ENCODE results near the gene DNAI2.

DNAI2 gene

GRCh38 chr17:74299226-74300009 lies 25.4 kb downstream of the DNAI2 start:
- Histone ChIP-seq H3K9me3 (ENCODE audit: control insufficient read depth, insufficient read depth, low read depth, low read length) (no peaks in the 10 kb centered on the region), H3K4me1 (ENCODE audit: control insufficient read depth, insufficient read depth, low read length) (no peaks in the 10 kb centered on the region), H3K4me3 (ENCODE audit: low read depth, low read length) (no peak overlapping the region), H3K36me3 (ENCODE audit: control insufficient read depth in 2 of 2, insufficient read depth in 1 of 2, low read length in 2 of 2) (no peaks in the 10 kb centered on the region), H3K27ac (ENCODE audit: extremely low read depth, low read depth, low read length) (no peak overlapping the region)
- ChIA-PET POLR2A (no interaction called here), CTCF (interaction anchor here (0.6 to 8.5 kb wide), 19 partner anchors 8 to 286 kb away, joined by 3 to 108 read pairs (median 3); partner anchors contain the start of genes BTBD17 and GPR142)
- no peak for TF ChIP-seq BCL11A (tag by site-specific recombination; IDR thresholded peaks at IDR 0.05; ENCODE audit: low read depth)
- TF ChIP-seq YY1 (tag by site-specific recombination; IDR thresholded peaks at IDR 0.05), result no peak
- TF ChIP-seq ZNF423 (tag by site-specific recombination; IDR thresholded peaks at IDR 0.05), result no peak
- no peak for TF ChIP-seq ELK4 (IDR thresholded peaks at IDR 0.05; ENCODE audit: borderline replicate concordance, low read depth, low read length)
- no peak for TF ChIP-seq ZNF24 (tag by site-specific recombination; IDR thresholded peaks at IDR 0.05)
- TF ChIP-seq SALL2 (tag by site-specific recombination; IDR thresholded peaks at IDR 0.05; ENCODE audit: borderline replicate concordance), result no peak
- TF ChIP-seq ZNF473 (tag by site-specific recombination; IDR thresholded peaks at IDR 0.05), result no peak
- TF ChIP-seq HOXD13 (CRISPR knock-in tag; IDR thresholded peaks at IDR 0.05; ENCODE audit: borderline replicate concordance), result no peak
- no peak for TF ChIP-seq TRIM28 (IDR thresholded peaks at IDR 0.05; ENCODE audit: borderline replicate concordance, low read length)
- TF ChIP-seq ZNF701 (tag by site-specific recombination; IDR thresholded peaks at IDR 0.05), result no peak
- TF ChIP-seq ZNF670 (tag by site-specific recombination; IDR thresholded peaks at IDR 0.05; ENCODE audit: low read depth), result no peak
- TF ChIP-seq ZXDB (tag by site-specific recombination; IDR thresholded peaks at IDR 0.05), result no peak
- TF ChIP-seq ZNF354C (tag by site-specific recombination; IDR thresholded peaks at IDR 0.05; ENCODE audit: borderline replicate concordance, low read depth), result no peak
- no peak for TF ChIP-seq ZNF433 (tag by site-specific recombination; IDR thresholded peaks at IDR 0.05; ENCODE audit: low read depth)
- no peak for TF ChIP-seq ZNF777 (tag by site-specific recombination; IDR thresholded peaks at IDR 0.05; ENCODE audit: borderline replicate concordance)
- no peak for TF ChIP-seq KLF8 (tag by site-specific recombination; IDR thresholded peaks at IDR 0.05)

- ChIA-PET CTCF (interaction anchor here (0.6 to 4.6 kb wide), 12 partner anchors 10 to 406 kb away, joined by 3 to 55 read pairs (median 4); partner anchors contain the start of genes BTBD17 and GPR142), POLR2A (no interaction called here)
- TF ChIP-seq ZNF146 (tag by site-specific recombination; IDR thresholded peaks at IDR 0.05) (no peak), GLIS1 (tag by site-specific recombination; IDR thresholded peaks at IDR 0.05) (no peak), ZNF791 (tag by site-specific recombination; IDR thresholded peaks at IDR 0.05) (no peak), KLF8 (tag by site-specific recombination; IDR thresholded peaks at IDR 0.05) (no peak), ZNF768 (tag by site-specific recombination; IDR thresholded peaks at IDR 0.05) (no peak), ZNF560 (tag by site-specific recombination; IDR thresholded peaks at IDR 0.05; ENCODE audit: borderline replicate concordance) (no peak), ZNF311 (tag by site-specific recombination; IDR thresholded peaks at IDR 0.05; ENCODE audit: borderline replicate concordance) (no peak), WT1 (tag by site-specific recombination; IDR thresholded peaks at IDR 0.05) (no peak), ZSCAN23 (tag by site-specific recombination; IDR thresholded peaks at IDR 0.05) (no peak)
- TF ChIP-seq, protein P1, sequence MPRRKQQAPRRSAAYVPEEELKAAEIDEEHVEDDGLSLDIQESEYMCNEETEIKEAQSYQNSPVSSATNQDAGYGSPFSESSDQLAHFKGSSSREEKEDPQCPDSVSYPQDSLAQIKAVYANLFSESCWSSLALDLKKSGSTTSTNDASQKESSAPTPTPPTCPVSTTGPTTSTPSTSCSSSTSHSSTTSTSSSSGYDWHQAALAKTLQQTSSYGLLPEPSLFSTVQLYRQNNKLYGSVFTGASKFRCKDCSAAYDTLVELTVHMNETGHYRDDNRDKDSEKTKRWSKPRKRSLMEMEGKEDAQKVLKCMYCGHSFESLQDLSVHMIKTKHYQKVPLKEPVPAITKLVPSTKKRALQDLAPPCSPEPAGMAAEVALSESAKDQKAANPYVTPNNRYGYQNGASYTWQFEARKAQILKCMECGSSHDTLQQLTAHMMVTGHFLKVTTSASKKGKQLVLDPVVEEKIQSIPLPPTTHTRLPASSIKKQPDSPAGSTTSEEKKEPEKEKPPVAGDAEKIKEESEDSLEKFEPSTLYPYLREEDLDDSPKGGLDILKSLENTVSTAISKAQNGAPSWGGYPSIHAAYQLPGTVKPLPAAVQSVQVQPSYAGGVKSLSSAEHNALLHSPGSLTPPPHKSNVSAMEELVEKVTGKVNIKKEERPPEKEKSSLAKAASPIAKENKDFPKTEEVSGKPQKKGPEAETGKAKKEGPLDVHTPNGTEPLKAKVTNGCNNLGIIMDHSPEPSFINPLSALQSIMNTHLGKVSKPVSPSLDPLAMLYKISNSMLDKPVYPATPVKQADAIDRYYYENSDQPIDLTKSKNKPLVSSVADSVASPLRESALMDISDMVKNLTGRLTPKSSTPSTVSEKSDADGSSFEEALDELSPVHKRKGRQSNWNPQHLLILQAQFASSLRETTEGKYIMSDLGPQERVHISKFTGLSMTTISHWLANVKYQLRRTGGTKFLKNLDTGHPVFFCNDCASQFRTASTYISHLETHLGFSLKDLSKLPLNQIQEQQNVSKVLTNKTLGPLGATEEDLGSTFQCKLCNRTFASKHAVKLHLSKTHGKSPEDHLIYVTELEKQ (tag by site-specific recombination; IDR thresholded peaks at IDR 0.05; ENCODE audit: borderline replicate concordance), result no peak
- TF ChIP-seq, protein P2, sequence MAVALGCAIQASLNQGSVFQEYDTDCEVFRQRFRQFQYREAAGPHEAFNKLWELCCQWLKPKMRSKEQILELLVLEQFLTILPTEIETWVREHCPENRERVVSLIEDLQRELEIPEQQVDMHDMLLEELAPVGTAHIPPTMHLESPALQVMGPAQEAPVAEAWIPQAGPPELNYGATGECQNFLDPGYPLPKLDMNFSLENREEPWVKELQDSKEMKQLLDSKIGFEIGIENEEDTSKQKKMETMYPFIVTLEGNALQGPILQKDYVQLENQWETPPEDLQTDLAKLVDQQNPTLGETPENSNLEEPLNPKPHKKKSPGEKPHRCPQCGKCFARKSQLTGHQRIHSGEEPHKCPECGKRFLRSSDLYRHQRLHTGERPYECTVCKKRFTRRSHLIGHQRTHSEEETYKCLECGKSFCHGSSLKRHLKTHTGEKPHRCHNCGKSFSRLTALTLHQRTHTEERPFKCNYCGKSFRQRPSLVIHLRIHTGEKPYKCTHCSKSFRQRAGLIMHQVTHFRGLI (tag by site-specific recombination; IDR thresholded peaks at IDR 0.05), result no peak
Observed at GRCh38 chr17:74303305-74303704, 29.3 kb downstream of the DNAI2 start.

More at GRCh38 chr17:74303305-74303704, 29.3 kb downstream of the DNAI2 start:
- no peak overlapping the region for H3K4me3 ChIP-seq (ENCODE audit: low read depth, low read length)
- H3K9me3 ChIP-seq (ENCODE audit: control insufficient read depth, insufficient read depth, low read depth, low read length), result no peaks in the 10 kb centered on the region
- no peak overlapping the region for H3K27ac ChIP-seq (ENCODE audit: extremely low read depth, low read depth, low read length)
- no peaks in the 10 kb centered on the region for H3K36me3 ChIP-seq (ENCODE audit: control insufficient read depth in 2 of 2, insufficient read depth in 1 of 2, low read length in 2 of 2)
- no peaks in the 10 kb centered on the region for H3K4me1 ChIP-seq (ENCODE audit: control insufficient read depth, insufficient read depth, low read length)
